Measurements from ENCODE around the gene PBOV1. TPM values are rescaled to one million over a fixed set of nuclear protein-coding genes. Genes with fewer than 3 reads are reported as not detected.

PBOV1 gene
- total RNA-seq, 1 donor from 2014 or later = not detected

GRCh38 chr6:138194287-138194686, 24.0 kb downstream of the PBOV1 start:
- H3K4me1 Mint-ChIP-seq (ENCODE audit: unreplicated experiment) = no peaks in the 10 kb centered on the region
- H3K27ac Mint-ChIP-seq (ENCODE audit: unreplicated experiment) = no peak overlapping the region
- H3K36me3 Mint-ChIP-seq (ENCODE audit: unreplicated experiment) = no peaks in the 10 kb centered on the region
- no peak for TF ChIP-seq CTCF (IDR thresholded peaks at IDR 0.05)
- H3K27me3 Mint-ChIP-seq (ENCODE audit: unreplicated experiment) = peaks cover 22% of the 10 kb centered on the region
- DNase-seq (ENCODE audit: extremely low spot score, unreplicated experiment) = no peak
- H3K4me3 Mint-ChIP-seq (ENCODE audit: unreplicated experiment) = no peak overlapping the region
- no peaks in the 10 kb centered on the region for H3K9me3 Mint-ChIP-seq (ENCODE audit: unreplicated experiment)

- DNase-seq (ENCODE audit: extremely low spot score, unreplicated experiment) = no peak
- peaks cover 41% of the 10 kb centered on the region for H3K27me3 Mint-ChIP-seq (ENCODE audit: unreplicated experiment)
- H3K4me3 Mint-ChIP-seq (ENCODE audit: unreplicated experiment) = no peak overlapping the region
- H3K27ac Mint-ChIP-seq (ENCODE audit: unreplicated experiment) = no peak overlapping the region
- H3K36me3 Mint-ChIP-seq (ENCODE audit: unreplicated experiment) = no peaks in the 10 kb centered on the region
- TF ChIP-seq CTCF (IDR thresholded peaks at IDR 0.05) = no peak
- no peaks in the 10 kb centered on the region for H3K9me3 Mint-ChIP-seq (ENCODE audit: unreplicated experiment)
- no peaks in the 10 kb centered on the region for H3K4me1 Mint-ChIP-seq (ENCODE audit: unreplicated experiment)
Observed at GRCh38 chr6:138188278-138188941, 29.9 kb downstream of the PBOV1 start.

GRCh38 chr6:138187156-138187555, 31.1 kb downstream of the PBOV1 start:
- Mint-ChIP-seq H3K4me1 (ENCODE audit: unreplicated experiment) (no peaks in the 10 kb centered on the region), H3K27ac (ENCODE audit: unreplicated experiment) (no peak overlapping the region), H3K36me3 (ENCODE audit: unreplicated experiment) (no peaks in the 10 kb centered on the region), H3K27me3 (ENCODE audit: unreplicated experiment) (peaks cover 40% of the 10 kb centered on the region), H3K4me3 (ENCODE audit: unreplicated experiment) (no peak overlapping the region), H3K9me3 (ENCODE audit: unreplicated experiment) (no peaks in the 10 kb centered on the region)
- no peak for TF ChIP-seq CTCF (IDR thresholded peaks at IDR 0.05)
- DNase-seq (ENCODE audit: extremely low spot score, unreplicated experiment) = no peak

- Mint-ChIP-seq H3K27ac (ENCODE audit: unreplicated experiment) (no peak overlapping the region), H3K4me1 (ENCODE audit: unreplicated experiment) (no peaks in the 10 kb centered on the region), H3K36me3 (ENCODE audit: unreplicated experiment) (no peaks in the 10 kb centered on the region), H3K9me3 (ENCODE audit: unreplicated experiment) (no peaks in the 10 kb centered on the region), H3K27me3 (ENCODE audit: unreplicated experiment) (peaks cover 33% of the 10 kb centered on the region), H3K4me3 (ENCODE audit: unreplicated experiment) (no peak overlapping the region)
- no peak for DNase-seq (ENCODE audit: extremely low spot score, unreplicated experiment)
- TF ChIP-seq CTCF (IDR thresholded peaks at IDR 0.05) = no peak
Observed at GRCh38 chr6:138184230-138184629, 34.1 kb downstream of the PBOV1 start.

- Mint-ChIP-seq H3K27ac (ENCODE audit: unreplicated experiment) (no peak overlapping the region), H3K4me1 (ENCODE audit: unreplicated experiment) (no peaks in the 10 kb centered on the region), H3K9me3 (ENCODE audit: unreplicated experiment) (peaks cover 3% of the 10 kb centered on the region), H3K4me3 (ENCODE audit: unreplicated experiment) (no peak overlapping the region), H3K36me3 (ENCODE audit: unreplicated experiment) (no peaks in the 10 kb centered on the region), H3K27me3 (ENCODE audit: unreplicated experiment) (peaks cover 28% of the 10 kb centered on the region)
- DNase-seq (ENCODE audit: extremely low spot score, unreplicated experiment) = no peak
- no peak for TF ChIP-seq CTCF (IDR thresholded peaks at IDR 0.05)
Observed at GRCh38 chr6:138183790-138184134, 34.5 kb downstream of the PBOV1 start.
